ENCODE measurements around the gene APOBEC3A.

APOBEC3A gene

GRCh38 chr22:39010946-39011345 lies 53.5 kb downstream of the APOBEC3A start (continued):
- TF ChIP-seq CSRNP3 (CRISPR knock-in tag; IDR thresholded peaks at IDR 0.05) (no peak), CSDC2 (CRISPR knock-in tag; IDR thresholded peaks at IDR 0.05) (no peak)

All from SK-N-SH treated with all-trans-retinoic acid at 6 μM for 48 hours (cell line).